PC-9 (cell line): Measurements from ENCODE around the gene ARID4B. TPM values are rescaled to one million over a fixed set of nuclear protein-coding genes. Genes with fewer than 3 reads are reported as not detected.

Experiments used
- BruUV-seq: library from RNA; stranded (reverse); fragments of 400-500 nt; replicated peaks from 2 replicates; lab custom pipeline; 2021; lab: Mats Ljungman, UMichigan
- CTCF ChIA-PET: fragments of 300-600 bp; sonication (Branson Sonifier 250); formaldehyde crosslinking; loops from one replicate; lab custom pipeline; 2022; ENCODE audit warnings: antibody characterized with exemption; lab: Charles Lee
- POLR2A ChIA-PET: fragments of 300-600 bp; sonication (Branson Sonifier 250); formaldehyde crosslinking; loops from one replicate; lab custom pipeline; 2022; ENCODE audit warnings: antibody characterized with exemption; ENCODE audit not compliant: unreplicated experiment; lab: Charles Lee
- DNase-seq, 2 experiments: peaks; one replicate each; pipeline versions ENCODE4 v3.0.0 to v3.0.0-alpha.2; 2015 to 2022; ENCODE audit warnings: mixed read lengths in 1 of 2
- H2AFZ ChIP-seq: fragments of 200-600 bp; sonication (generic); 2 replicates; pipeline ENCODE4 v1.8.1; 2017; ENCODE audit warnings: antibody characterized with exemption
- H3F3A ChIP-seq: fragments of 200-600 bp; sonication (generic); 2 replicates; pipeline ENCODE4 v1.8.1; 2017; ENCODE audit warnings: antibody characterized with exemption, mild to moderate bottlenecking, low read depth; ENCODE audit not compliant: insufficient read depth
- H3K27ac ChIP-seq: fragments of 200-600 bp; sonication (generic); 2 replicates; pipeline ENCODE4 v1.6.1; 2016; ENCODE audit warnings: mixed run types
- H3K27me3 ChIP-seq: fragments of 200-600 bp; sonication (generic); 2 replicates; pipeline ENCODE4 v1.6.1; 2016; ENCODE audit warnings: low read depth, mixed run types; ENCODE audit not compliant: insufficient read depth
- H3K36me3 ChIP-seq: fragments of 200-600 bp; sonication (generic); 2 replicates; pipeline ENCODE4 v1.6.1; 2016; ENCODE audit warnings: low read depth, mixed run types
- H3K4me1 ChIP-seq: fragments of 200-600 bp; sonication (generic); replicated peaks from 2 replicates; pipeline ENCODE4 v1.6.1; 2016; ENCODE audit warnings: mixed run types; ENCODE audit not compliant: insufficient read depth
- H3K4me2 ChIP-seq: fragments of 200-600 bp; sonication (generic); 2 replicates; pipeline ENCODE4 v1.6.1; 2017; ENCODE audit warnings: mixed run types
- H3K4me3 ChIP-seq: fragments of 200-600 bp; sonication (generic); 2 replicates; pipeline ENCODE4 v1.6.1; 2016; ENCODE audit warnings: mixed run types
- H3K79me2 ChIP-seq: fragments of 200-600 bp; sonication (generic); 2 replicates; pipeline ENCODE4 v1.6.1; 2017; ENCODE audit warnings: low read depth, mixed run types
- H3K9me2 ChIP-seq: fragments of 200-600 bp; sonication (generic); 2 replicates; pipeline ENCODE4 v1.8.1; 2017; ENCODE audit warnings: mild to moderate bottlenecking; ENCODE audit not compliant: insufficient read depth
- H3K9me3 ChIP-seq: fragments of 200-600 bp; sonication (generic); 2 replicates; pipeline ENCODE4 v1.8.1; 2016; ENCODE audit warnings: low read depth; ENCODE audit not compliant: insufficient read depth
- H4K20me1 ChIP-seq: fragments of 200-600 bp; sonication (generic); 2 replicates; pipeline ENCODE4 v1.8.1; 2017; ENCODE audit not compliant: insufficient read depth
- EZH2 ChIP-seq: fragments of 200-600 bp; sonication (generic); IDR thresholded peaks from 2 replicates; pipeline ENCODE4 v1.8.0; 2017; ENCODE audit warnings: antibody characterized with exemption, low read depth
- intact Hi-C: fragments of 100-400 bp; cut with micrococcal nuclease; formaldehyde crosslinking; loops from one replicate; pipeline ENCODE4 v1.10.0; 2022; ENCODE audit not compliant: unreplicated experiment
- total RNA-seq: library from RNA; stranded (reverse); gene quantifications from 2 replicates; pipeline ENCODE4 v1.2.3, GENCODE V29; 2021
- TF ChIP-seq, protein P1 (sequence below): fragments of 200-600 bp; sonication (generic); conservative IDR thresholded peaks from 2 replicates; pipeline ENCODE4 v1.6.1; 2017; ENCODE audit warnings: mixed run types, antibody characterized with exemption, mild to moderate bottlenecking, moderate library complexity

Gene ARID4B
- total RNA-seq, 1 experiment from 2014 or later, result 47.1 TPM

- Histone ChIP-seq H3K4me1 (peaks cover 8% of the 10 kb centered on the region), H3K4me2 (no peak overlapping the region), H3K27ac (no peak overlapping the region), H3K36me3 (peaks cover 30% of the 10 kb centered on the region), H3K27me3 (no peaks in the 10 kb centered on the region), H2AFZ (no peak overlapping the region), H3K9me2 (no peaks in the 10 kb centered on the region), H3K9me3 (no peaks in the 10 kb centered on the region), H3F3A (peaks cover 12% of the 10 kb centered on the region), H3K4me3 (no peak overlapping the region), H3K79me2 (peaks cover 34% of the 10 kb centered on the region), H4K20me1 (no peaks in the 10 kb centered on the region; the same call in 1 of the 2 replicates)
- ChIA-PET POLR2A (interaction anchor here (0.6 to 0.7 kb wide), 2 partner anchors 11 to 335 kb away, joined by 4 to 9 read pairs; no protein-coding TSS in a partner anchor), CTCF (interaction anchor here (0.6 kb wide), 1 partner anchor 584 kb away, joined by 4 read pairs; no protein-coding TSS in a partner anchor)
- DNase-seq, result no peak
- intact Hi-C loops, result no loop called here
- BruUV-seq, result no TSS peak
- TF ChIP-seq EZH2, result no peak
- TF ChIP-seq, protein P1, sequence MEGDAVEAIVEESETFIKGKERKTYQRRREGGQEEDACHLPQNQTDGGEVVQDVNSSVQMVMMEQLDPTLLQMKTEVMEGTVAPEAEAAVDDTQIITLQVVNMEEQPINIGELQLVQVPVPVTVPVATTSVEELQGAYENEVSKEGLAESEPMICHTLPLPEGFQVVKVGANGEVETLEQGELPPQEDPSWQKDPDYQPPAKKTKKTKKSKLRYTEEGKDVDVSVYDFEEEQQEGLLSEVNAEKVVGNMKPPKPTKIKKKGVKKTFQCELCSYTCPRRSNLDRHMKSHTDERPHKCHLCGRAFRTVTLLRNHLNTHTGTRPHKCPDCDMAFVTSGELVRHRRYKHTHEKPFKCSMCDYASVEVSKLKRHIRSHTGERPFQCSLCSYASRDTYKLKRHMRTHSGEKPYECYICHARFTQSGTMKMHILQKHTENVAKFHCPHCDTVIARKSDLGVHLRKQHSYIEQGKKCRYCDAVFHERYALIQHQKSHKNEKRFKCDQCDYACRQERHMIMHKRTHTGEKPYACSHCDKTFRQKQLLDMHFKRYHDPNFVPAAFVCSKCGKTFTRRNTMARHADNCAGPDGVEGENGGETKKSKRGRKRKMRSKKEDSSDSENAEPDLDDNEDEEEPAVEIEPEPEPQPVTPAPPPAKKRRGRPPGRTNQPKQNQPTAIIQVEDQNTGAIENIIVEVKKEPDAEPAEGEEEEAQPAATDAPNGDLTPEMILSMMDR, result no peak
These were observed 171.7 kb downstream of the ARID4B start for GRCh38 chr1:235156265-235156664.

- Histone ChIP-seq H3K27me3 (no peaks in the 10 kb centered on the region), H3K79me2 (peaks cover 2% of the 10 kb centered on the region; the same call in 1 of the 2 replicates), H2AFZ (no peak overlapping the region), H3K4me3 (no peak overlapping the region), H3K9me2 (no peaks in the 10 kb centered on the region), H4K20me1 (no peaks in the 10 kb centered on the region; the same call in 1 of the 2 replicates), H3K4me2 (no peak overlapping the region), H3K9me3 (no peaks in the 10 kb centered on the region), H3K36me3 (peaks cover 39% of the 10 kb centered on the region), H3K27ac (no peak overlapping the region), H3F3A (peaks cover 13% of the 10 kb centered on the region), H3K4me1 (no peaks in the 10 kb centered on the region)
- CTCF ChIA-PET, result no interaction called here
- TF ChIP-seq EZH2, result no peak
- TF ChIP-seq, protein P1, result no peak
- no peak for DNase-seq
- BruUV-seq, result no TSS peak
- POLR2A ChIA-PET, result interaction anchor here (0.6 kb wide), 1 partner anchor 12 kb away, joined by 12 read pairs; no protein-coding TSS in a partner anchor
- intact Hi-C loops, result no loop called here
These were observed 175.7 kb downstream of the ARID4B start for GRCh38 chr1:235152235-235152634.

- H3K4me3 ChIP-seq, result no peak overlapping the region
- TF ChIP-seq, protein P1, result no peak
- no peak for TF ChIP-seq EZH2
- H3K79me2 ChIP-seq, result no peaks in the 10 kb centered on the region
- H3K36me3 ChIP-seq, result peaks cover 27% of the 10 kb centered on the region
- H3K27me3 ChIP-seq, result no peaks in the 10 kb centered on the region
- H3K27ac ChIP-seq, result no peak overlapping the region
- intact Hi-C loops, result no loop called here
- no peak for DNase-seq
- H4K20me1 ChIP-seq, result no peaks in the 10 kb centered on the region
- ChIA-PET POLR2A (no interaction called here), CTCF (no interaction called here)
- H3K4me2 ChIP-seq, result no peak overlapping the region
- H3K4me1 ChIP-seq, result no peaks in the 10 kb centered on the region
- H3F3A ChIP-seq, result peaks cover 13% of the 10 kb centered on the region
- no peaks in the 10 kb centered on the region for H3K9me2 ChIP-seq
- H2AFZ ChIP-seq, result no peak overlapping the region
- no peaks in the 10 kb centered on the region for H3K9me3 ChIP-seq
- BruUV-seq, result no TSS peak
These were observed 176.9 kb downstream of the ARID4B start for GRCh38 chr1:235151033-235151432.
